Erythroblast (primary cell): Measurements from ENCODE around the gene CLPTM1.

ENCODE experiments used
- GATA1 ChIP-seq: IDR thresholded peaks from 2 replicates; pipeline ENCODE4 v1.6.1; 2011; ENCODE audit warnings: low read depth, mild to moderate bottlenecking, control low read depth, low read length, moderate library complexity
- POLR2A ChIP-seq: IDR thresholded peaks from 2 replicates; pipeline ENCODE4 v1.6.1; 2011; ENCODE audit warnings: mild to moderate bottlenecking, low read length

GRCh38 chr19:45001087-45001739, 46.0 kb downstream of the CLPTM1 start, which contains the start of gene RELB:
- TF ChIP-seq POLR2A (no peak), GATA1 (no peak)
